Liver (tissue), 9 donors: ENCODE results near the gene KANSL1L. TPM values are rescaled to one million over a fixed set of nuclear protein-coding genes. Genes with fewer than 3 reads are reported as not detected.
"Not testable (repeated sequence)": the region's sequence is repeated elsewhere in the genome, so short reads cannot be mapped to it uniquely, and the experiment has no call there.

ENCODE experiments used
- DNase-seq: peaks from one replicate; pipeline ENCODE4 v3.0.0-alpha.2; 2017; ENCODE audit warnings: low spot score
- H3K27ac ChIP-seq, 2 donors: one replicate each; pipeline ENCODE4 v1.7.0; 2013; ENCODE audit warnings: inconsistent platforms in 2 of 2, low read length in 2 of 2, control low read depth in 1 of 2, low read depth in 1 of 2, mild to moderate bottlenecking in 1 of 2
- H3K27me3 ChIP-seq, 4 donors: one replicate each; pipeline versions ENCODE4 v1.6.1 to v1.7.0; 2013; ENCODE audit warnings: low read length in 3 of 4, inconsistent platforms in 1 of 4, mild to moderate bottlenecking in 1 of 4, moderate library complexity in 1 of 4; ENCODE audit not compliant: control insufficient read depth in 4 of 4, insufficient read depth in 4 of 4
- H3K36me3 ChIP-seq, 4 donors: one replicate each; pipeline versions ENCODE4 v1.6.1 to v1.7.0; 2013; ENCODE audit warnings: low read length in 3 of 4, mild to moderate bottlenecking in 3 of 4, low read depth in 1 of 4, moderate library complexity in 1 of 4; ENCODE audit not compliant: control insufficient read depth in 4 of 4, insufficient read depth in 3 of 4
- H3K4me1 ChIP-seq, 4 donors: one replicate each; pipeline versions ENCODE4 v1.6.1 to v1.7.0; 2013; ENCODE audit warnings: low read length in 3 of 4, mild to moderate bottlenecking in 3 of 4, moderate library complexity in 1 of 4; ENCODE audit not compliant: control insufficient read depth in 4 of 4, insufficient read depth in 4 of 4
- H3K4me3 ChIP-seq, 3 donors: one replicate each; pipeline versions ENCODE4 v1.6.1 to v1.7.0; 2013; ENCODE audit warnings: low read length in 3 of 3, control low read depth in 1 of 3, low read depth in 1 of 3, mild to moderate bottlenecking in 1 of 3
- H3K9ac ChIP-seq, 2 donors: one replicate each; pipeline ENCODE4 v1.7.0; 2013; ENCODE audit warnings: low read length in 2 of 2, mild to moderate bottlenecking in 2 of 2, moderate library complexity in 2 of 2, control low read depth in 1 of 2, low read depth in 1 of 2
- H3K9me3 ChIP-seq, 4 donors: one replicate each; pipeline versions ENCODE4 v1.6.1 to v1.7.0; 2013; ENCODE audit warnings: low read length in 3 of 4; ENCODE audit not compliant: control insufficient read depth in 4 of 4
- ATF3 ChIP-seq: IDR thresholded peaks from 2 replicates; pipeline ENCODE4 v1.6.1; 2016; ENCODE audit warnings: antibody characterized with exemption
- EGR1 ChIP-seq, 2 donors: IDR thresholded peaks; 2 replicates each; pipeline ENCODE4 v1.6.1; 2016 to 2018; ENCODE audit warnings: antibody characterized with exemption in 2 of 2, low read depth in 2 of 2
- FOXA1 ChIP-seq: IDR thresholded peaks from 2 replicates; pipeline ENCODE4 v1.6.1; 2016; ENCODE audit warnings: antibody characterized with exemption
- FOXA2 ChIP-seq: IDR thresholded peaks from 2 replicates; pipeline ENCODE4 v1.6.1; 2016; ENCODE audit warnings: antibody characterized with exemption
- GABPA ChIP-seq, 2 donors: IDR thresholded peaks in 1 of 2; conservative IDR thresholded peaks in 1 of 2; 2 replicates each; pipeline ENCODE4 v1.6.1; 2016; ENCODE audit warnings: antibody characterized with exemption in 2 of 2, mild to moderate bottlenecking in 1 of 2, moderate library complexity in 1 of 2
- HNF4A ChIP-seq, 2 donors: conservative IDR thresholded peaks; 2 replicates each; pipeline ENCODE4 v1.6.1; 2016; ENCODE audit warnings: antibody characterized with exemption in 2 of 2, mild to moderate bottlenecking in 2 of 2
- HNF4G ChIP-seq: IDR thresholded peaks from 2 replicates; pipeline ENCODE4 v1.6.1; 2016; ENCODE audit warnings: antibody characterized with exemption
- JUND ChIP-seq, 2 donors: IDR thresholded peaks; 2 replicates each; pipeline ENCODE4 v1.6.1; 2016; ENCODE audit warnings: antibody characterized with exemption in 2 of 2
- MAX ChIP-seq: IDR thresholded peaks from 2 replicates; pipeline ENCODE4 v1.6.1; 2016; ENCODE audit warnings: antibody characterized with exemption
- NR2F2 ChIP-seq: IDR thresholded peaks from 2 replicates; pipeline ENCODE4 v1.6.1; 2016; ENCODE audit warnings: antibody characterized with exemption
- RAD21 ChIP-seq, 2 donors: IDR thresholded peaks; 2 replicates each; pipeline ENCODE4 v1.6.1; 2016; ENCODE audit warnings: antibody characterized with exemption in 2 of 2, mild to moderate bottlenecking in 2 of 2
- RXRA ChIP-seq, 2 donors: IDR thresholded peaks; 2 replicates each; pipeline ENCODE4 v1.6.1; 2017 to 2018; ENCODE audit warnings: antibody characterized with exemption in 2 of 2, mild to moderate bottlenecking in 1 of 2
- SP1 ChIP-seq: IDR thresholded peaks from 2 replicates; pipeline ENCODE4 v1.6.1; 2018; ENCODE audit warnings: antibody characterized with exemption, mild to moderate bottlenecking
- TAF1 ChIP-seq: conservative IDR thresholded peaks from 2 replicates; pipeline ENCODE4 v1.6.1; 2016; ENCODE audit warnings: antibody characterized with exemption, mild to moderate bottlenecking
- YY1 ChIP-seq: IDR thresholded peaks from 2 replicates; pipeline ENCODE4 v1.6.1; 2016; ENCODE audit warnings: antibody characterized with exemption, mild to moderate bottlenecking
- ZBTB33 ChIP-seq: IDR thresholded peaks from 2 replicates; pipeline ENCODE4 v1.6.1; 2016; ENCODE audit warnings: antibody characterized with exemption
- WGBS: extraction: QIAGEN DNeasy Blood & Tissue Kit; methylation state at CpG from one replicate; pipeline ENCODE4 v1.1.7; 2013; 5-methylcytosine and 5-hydroxymethylcytosine counted together
- polyA plus RNA-seq, 2 donors: library from polyadenylated mRNA; stranded (reverse) in 1 of 2; unstranded in 1 of 2; fragments of 200-250 nt in 1 of 2; fragments of >200 nt in 1 of 2; fragmentation: Nextera tagmentation in 1 of 2; extraction: Ambion mirVana in 1 of 2; gene quantifications; one replicate each; pipeline versions ENCODE4 v1.2.1 to v1.2.3, GENCODE V29; 2013 to 2015
- total RNA-seq, 2 donors: library from RNA; depleted of rRNA; stranded (reverse); fragments of >200 nt; gene quantifications; one replicate each; pipeline ENCODE4 v1.2.3, GENCODE V29; 2014
- TF ChIP-seq, protein P1 (sequence below): fragments of 150-350 bp; IDR thresholded peaks from 2 replicates; pipeline ENCODE4 v1.5.1; 2017; ENCODE audit warnings: improper control_type of control experiment, low read depth, low read length; ENCODE audit not compliant: missing input control
- TF ChIP-seq, protein P2 (sequence below): IDR thresholded peaks from 2 replicates; pipeline ENCODE4 v1.6.1; 2016; ENCODE audit warnings: antibody characterized with exemption, mild to moderate bottlenecking
- donor health status: healthy.
- donor health status: healthy.
- donor health status: healthy.
- donor health status: healthy.
- donor health status: healthy.

The KANSL1L gene
- total and polyA plus RNA-seq, 4 donors, result 2.1 to 31.6 (median 11.4) TPM

DNA sequence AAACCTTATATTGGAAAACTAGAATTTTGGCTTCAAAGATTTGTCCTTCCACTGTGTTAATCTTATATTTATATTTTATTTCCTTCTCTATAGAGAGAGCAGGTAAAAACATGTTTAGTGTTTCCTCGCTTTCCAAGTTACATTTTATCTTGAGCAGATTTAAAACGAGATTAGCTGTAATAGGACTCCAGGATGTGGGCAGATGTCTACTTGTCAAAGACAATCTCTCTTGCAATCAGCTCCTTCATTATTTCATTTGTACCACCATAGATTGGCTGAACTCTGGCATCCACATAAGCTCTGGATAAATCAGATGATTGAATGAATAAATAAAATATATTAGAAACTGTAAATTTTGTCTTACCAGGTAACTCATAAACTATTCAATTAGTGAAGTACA, 17.5 kb upstream of the KANSL1L start:
- no peak for TF ChIP-seq ATF3
- no peak for TF ChIP-seq RAD21 (IDR thresholded peaks at IDR 0.05)
- no peak for TF ChIP-seq SP1
- H3K4me3 ChIP-seq, result no peak overlapping the region
- no peak overlapping the region for H3K9ac ChIP-seq
- 77% methylated on average over 2 of the region's 2 CpGs for WGBS
- DNase-seq, result no peak
- no peaks in the 10 kb centered on the region for H3K27me3 ChIP-seq
- peaks cover 0 to 9% (median 6%) of the 10 kb centered on the region in 4 donors for H3K4me1 ChIP-seq
- peaks cover 0 to 2% (median 0%) of the 10 kb centered on the region in 4 donors for H3K36me3 ChIP-seq
- H3K27ac ChIP-seq, result no peak overlapping the region
- H3K9me3 ChIP-seq, result peaks cover 0 to 10% (median 1%) of the 10 kb centered on the region in 4 donors

DNA sequence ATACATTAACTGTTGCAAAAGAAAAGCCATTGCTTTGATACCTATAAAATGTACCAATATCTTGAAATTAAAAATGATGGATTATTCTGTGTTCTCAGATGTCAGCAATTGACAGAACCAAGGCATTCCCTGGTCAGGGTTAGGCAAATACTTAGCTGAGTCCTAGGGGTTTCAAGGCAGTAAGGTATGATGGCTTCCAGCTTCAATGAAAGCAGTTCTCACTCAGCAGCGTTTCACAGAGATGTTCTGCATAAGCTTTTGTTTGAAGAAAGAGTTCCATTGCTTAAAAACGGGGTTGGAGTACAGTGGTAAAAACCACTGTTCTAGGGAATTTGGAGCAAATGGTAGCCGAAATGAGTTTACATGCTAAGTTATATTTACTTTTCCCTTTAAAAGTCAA, 17.0 kb upstream of the KANSL1L start:
- H3K36me3 ChIP-seq, result peaks cover 0 to 2% (median 0%) of the 10 kb centered on the region in 4 donors
- 87% methylated on average over 3 of the region's 3 CpGs for WGBS

DNA sequence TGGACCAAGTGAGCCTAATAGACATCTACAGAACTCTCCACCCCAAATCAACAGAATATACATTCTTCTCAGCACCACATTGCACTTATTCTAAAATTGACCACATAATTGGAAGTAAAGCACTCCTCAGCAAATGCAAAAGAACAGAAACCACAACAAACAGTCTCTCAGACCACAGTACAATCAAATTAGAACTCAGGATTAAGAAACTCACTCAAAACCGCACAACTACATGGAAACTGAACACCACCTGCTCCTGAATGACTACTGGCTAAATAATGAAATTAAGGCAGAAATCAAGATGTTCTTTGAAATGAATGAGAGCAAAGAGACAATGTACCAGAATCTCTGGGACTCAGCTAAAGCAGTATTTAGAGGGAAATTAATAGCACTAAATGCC, 12.7 kb upstream of the KANSL1L start:
- 89% methylated on average over 1 of the region's 1 CpG for WGBS
- not testable (repeated sequence) for H3K27me3 ChIP-seq

More for the DNA sequence above, 17.0 kb upstream of the KANSL1L start:
- Histone ChIP-seq H3K27ac (no peak overlapping the region), H3K27me3 (no peaks in the 10 kb centered on the region), H3K9me3 (peaks cover 0 to 10% (median 1%) of the 10 kb centered on the region in 4 donors), H3K4me1 (peaks cover 0 to 9% (median 6%) of the 10 kb centered on the region in 4 donors), H3K4me3 (no peak overlapping the region), H3K9ac (no peak overlapping the region)
- DNase-seq, result no peak
- TF ChIP-seq FOXA1, result no peak
- no peak for TF ChIP-seq EGR1 (IDR thresholded peaks at IDR 0.05; ENCODE audit: low read depth in 2 of 2)
- no peak for TF ChIP-seq MAX
- TF ChIP-seq ZBTB33, result no peak
- no peak for TF ChIP-seq SP1
- TF ChIP-seq HNF4G, result no peak
- TF ChIP-seq JUND (IDR thresholded peaks at IDR 0.05), result no peak
- TF ChIP-seq, protein P1, sequence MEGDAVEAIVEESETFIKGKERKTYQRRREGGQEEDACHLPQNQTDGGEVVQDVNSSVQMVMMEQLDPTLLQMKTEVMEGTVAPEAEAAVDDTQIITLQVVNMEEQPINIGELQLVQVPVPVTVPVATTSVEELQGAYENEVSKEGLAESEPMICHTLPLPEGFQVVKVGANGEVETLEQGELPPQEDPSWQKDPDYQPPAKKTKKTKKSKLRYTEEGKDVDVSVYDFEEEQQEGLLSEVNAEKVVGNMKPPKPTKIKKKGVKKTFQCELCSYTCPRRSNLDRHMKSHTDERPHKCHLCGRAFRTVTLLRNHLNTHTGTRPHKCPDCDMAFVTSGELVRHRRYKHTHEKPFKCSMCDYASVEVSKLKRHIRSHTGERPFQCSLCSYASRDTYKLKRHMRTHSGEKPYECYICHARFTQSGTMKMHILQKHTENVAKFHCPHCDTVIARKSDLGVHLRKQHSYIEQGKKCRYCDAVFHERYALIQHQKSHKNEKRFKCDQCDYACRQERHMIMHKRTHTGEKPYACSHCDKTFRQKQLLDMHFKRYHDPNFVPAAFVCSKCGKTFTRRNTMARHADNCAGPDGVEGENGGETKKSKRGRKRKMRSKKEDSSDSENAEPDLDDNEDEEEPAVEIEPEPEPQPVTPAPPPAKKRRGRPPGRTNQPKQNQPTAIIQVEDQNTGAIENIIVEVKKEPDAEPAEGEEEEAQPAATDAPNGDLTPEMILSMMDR, result no peak
- no peak for TF ChIP-seq NR2F2
- no peak for TF ChIP-seq FOXA2
- TF ChIP-seq GABPA (IDR thresholded peaks at IDR 0.05 in 1 of 2, conservative IDR thresholded peaks at IDR 0.05 in 1 of 2), result no peak
- TF ChIP-seq, protein P2, sequence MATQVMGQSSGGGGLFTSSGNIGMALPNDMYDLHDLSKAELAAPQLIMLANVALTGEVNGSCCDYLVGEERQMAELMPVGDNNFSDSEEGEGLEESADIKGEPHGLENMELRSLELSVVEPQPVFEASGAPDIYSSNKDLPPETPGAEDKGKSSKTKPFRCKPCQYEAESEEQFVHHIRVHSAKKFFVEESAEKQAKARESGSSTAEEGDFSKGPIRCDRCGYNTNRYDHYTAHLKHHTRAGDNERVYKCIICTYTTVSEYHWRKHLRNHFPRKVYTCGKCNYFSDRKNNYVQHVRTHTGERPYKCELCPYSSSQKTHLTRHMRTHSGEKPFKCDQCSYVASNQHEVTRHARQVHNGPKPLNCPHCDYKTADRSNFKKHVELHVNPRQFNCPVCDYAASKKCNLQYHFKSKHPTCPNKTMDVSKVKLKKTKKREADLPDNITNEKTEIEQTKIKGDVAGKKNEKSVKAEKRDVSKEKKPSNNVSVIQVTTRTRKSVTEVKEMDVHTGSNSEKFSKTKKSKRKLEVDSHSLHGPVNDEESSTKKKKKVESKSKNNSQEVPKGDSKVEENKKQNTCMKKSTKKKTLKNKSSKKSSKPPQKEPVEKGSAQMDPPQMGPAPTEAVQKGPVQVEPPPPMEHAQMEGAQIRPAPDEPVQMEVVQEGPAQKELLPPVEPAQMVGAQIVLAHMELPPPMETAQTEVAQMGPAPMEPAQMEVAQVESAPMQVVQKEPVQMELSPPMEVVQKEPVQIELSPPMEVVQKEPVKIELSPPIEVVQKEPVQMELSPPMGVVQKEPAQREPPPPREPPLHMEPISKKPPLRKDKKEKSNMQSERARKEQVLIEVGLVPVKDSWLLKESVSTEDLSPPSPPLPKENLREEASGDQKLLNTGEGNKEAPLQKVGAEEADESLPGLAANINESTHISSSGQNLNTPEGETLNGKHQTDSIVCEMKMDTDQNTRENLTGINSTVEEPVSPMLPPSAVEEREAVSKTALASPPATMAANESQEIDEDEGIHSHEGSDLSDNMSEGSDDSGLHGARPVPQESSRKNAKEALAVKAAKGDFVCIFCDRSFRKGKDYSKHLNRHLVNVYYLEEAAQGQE, result no peak
- no peak for TF ChIP-seq YY1
- no peak for TF ChIP-seq RAD21 (IDR thresholded peaks at IDR 0.05)
- TF ChIP-seq ATF3, result no peak
- TF ChIP-seq RXRA (IDR thresholded peaks at IDR 0.05), result no peak
- TF ChIP-seq TAF1, result no peak
- no peak for TF ChIP-seq HNF4A (conservative IDR thresholded peaks at IDR 0.05)

More for the DNA sequence above, 12.7 kb upstream of the KANSL1L start:
- H3K9me3 ChIP-seq, result peaks cover 0 to 10% (median 1%) of the 10 kb centered on the region in 4 donors
- not testable (repeated sequence) for H3K4me1 ChIP-seq, H3K4me3 ChIP-seq, H3K9ac ChIP-seq, DNase-seq, H3K27ac ChIP-seq, H3K36me3 ChIP-seq
